GM19025 (cell line): Measurements from ENCODE around the gene CIAPIN1.

Source experiments
- ATAC-seq: cut with Tn5 transposase; IDR thresholded peaks from one replicate; pipeline ENCODE4 v1.9.1; 2021; ENCODE audit warnings: mild to moderate bottlenecking, low read depth, moderate library complexity; ENCODE audit not compliant: unreplicated experiment

The CIAPIN1 gene

GRCh38 chr16:57387598-57388354, 59.4 kb downstream of the CIAPIN1 start:
- ATAC-seq, result peak; percentile 34

GRCh38 chr16:57386381-57386951, 60.7 kb downstream of the CIAPIN1 start:
- ATAC-seq, result no peak

- no peak for ATAC-seq
Observed at GRCh38 chr16:57385083-57385482, 62.1 kb downstream of the CIAPIN1 start.

- no peak for ATAC-seq
Observed at GRCh38 chr16:57384248-57385070, 62.7 kb downstream of the CIAPIN1 start.

- ATAC-seq, result no peak
Observed at GRCh38 chr16:57383276-57384247, 63.6 kb downstream of the CIAPIN1 start.

GRCh38 chr16:57382535-57383275, 64.5 kb downstream of the CIAPIN1 start:
- ATAC-seq, result no peak

- no peak for ATAC-seq
Observed at GRCh38 chr16:57381791-57382534, 65.2 kb downstream of the CIAPIN1 start.

GRCh38 chr16:57380671-57381462, 66.3 kb downstream of the CIAPIN1 start:
- no peak for ATAC-seq

- no peak for ATAC-seq
Observed at GRCh38 chr16:57379579-57379978, 67.6 kb downstream of the CIAPIN1 start.
